ENCODE measurements around the gene LDLRAD3. TPM values are rescaled to one million over a fixed set of nuclear protein-coding genes. Genes with fewer than 3 reads are reported as not detected.

LDLRAD3 gene
- total and polyA plus RNA-seq, 3 experiments from 2014 or later = 0.09 to 0.44 TPM; not detected in 1

GRCh38 chr11:36230779-36231699, 287.2 kb downstream of the LDLRAD3 start:
- Mint-ChIP-seq H3K4me1 (peaks cover 0 to 1% (median 0%) of the 10 kb centered on the region in 3 donors), H3K36me3 (no peaks in the 10 kb centered on the region), H3K27ac (no peak overlapping the region), H3K27me3 (peaks cover 1 to 27% of the 10 kb centered on the region in 2 donors), H3K4me3 (no peak overlapping the region), H3K9me3 (no peaks in the 10 kb centered on the region)
- CTCF ChIA-PET = no interaction called here
- Histone ChIP-seq H3K36me3 (ENCODE audit: insufficient read depth, low read length) (no peaks in the 10 kb centered on the region), H3K27ac (ENCODE audit: low read depth, low read length) (no peak overlapping the region), H3K4me1 (ENCODE audit: insufficient read depth, low read length) (no peaks in the 10 kb centered on the region), H3K9me3 (ENCODE audit: low read length) (no peaks in the 10 kb centered on the region), H3K4me3 (ENCODE audit: low read length) (no peak overlapping the region), H3K27me3 (ENCODE audit: insufficient read depth, low read length, poor library complexity, severe bottlenecking) (no peaks in the 10 kb centered on the region)
- no peak for DNase-seq
- POLR2A ChIA-PET = interaction anchor here (0.5 kb wide), 1 partner anchor 98 kb away, joined by 4 read pairs; no protein-coding TSS in a partner anchor

GRCh38 chr11:36233204-36233603, 289.3 kb downstream of the LDLRAD3 start:
- no peak overlapping the region for H3K4me3 ChIP-seq (ENCODE audit: low read length)
- Mint-ChIP-seq H3K27ac (no peak overlapping the region), H3K4me1 (peaks cover 0 to 1% (median 0%) of the 10 kb centered on the region in 3 donors), H3K27me3 (peaks cover 6 to 23% of the 10 kb centered on the region in 2 donors), H3K9me3 (no peaks in the 10 kb centered on the region), H3K36me3 (no peaks in the 10 kb centered on the region), H3K4me3 (no peak overlapping the region)
- no peaks in the 10 kb centered on the region for H3K4me1 ChIP-seq (ENCODE audit: insufficient read depth, low read length)
- CTCF ChIA-PET = no interaction called here
- H3K9me3 ChIP-seq (ENCODE audit: low read length) = no peaks in the 10 kb centered on the region
- DNase-seq = no peak
- H3K36me3 ChIP-seq (ENCODE audit: insufficient read depth, low read length) = no peaks in the 10 kb centered on the region
- POLR2A ChIA-PET = no interaction called here
- H3K27ac ChIP-seq (ENCODE audit: low read depth, low read length) = no peak overlapping the region
- no peaks in the 10 kb centered on the region for H3K27me3 ChIP-seq (ENCODE audit: insufficient read depth, low read length, poor library complexity, severe bottlenecking)

GRCh38 chr11:36234825-36235224, 291.0 kb downstream of the LDLRAD3 start:
- ChIA-PET POLR2A (no interaction called here), CTCF (no interaction called here)
- peaks cover 0 to 1% (median 0%) of the 10 kb centered on the region in 3 donors for H3K4me1 Mint-ChIP-seq
- Histone ChIP-seq H3K4me3 (ENCODE audit: low read length) (no peak overlapping the region), H3K4me1 (ENCODE audit: insufficient read depth, low read length) (no peaks in the 10 kb centered on the region), H3K27ac (ENCODE audit: low read depth, low read length) (no peak overlapping the region), H3K9me3 (ENCODE audit: low read length) (no peaks in the 10 kb centered on the region), H3K36me3 (ENCODE audit: insufficient read depth, low read length) (no peaks in the 10 kb centered on the region), H3K27me3 (ENCODE audit: insufficient read depth, low read length, poor library complexity, severe bottlenecking) (no peaks in the 10 kb centered on the region)
- H3K9me3 Mint-ChIP-seq = no peaks in the 10 kb centered on the region
- DNase-seq = no peak
- peaks cover 6 to 18% of the 10 kb centered on the region in 2 donors for H3K27me3 Mint-ChIP-seq
- H3K36me3 Mint-ChIP-seq = no peaks in the 10 kb centered on the region
- no peak overlapping the region for H3K27ac Mint-ChIP-seq
- no peak overlapping the region for H3K4me3 Mint-ChIP-seq

- H3K4me3 Mint-ChIP-seq = no peak overlapping the region
- CTCF ChIA-PET = no interaction called here
- Histone ChIP-seq H3K9me3 (ENCODE audit: low read length) (no peaks in the 10 kb centered on the region), H3K27ac (ENCODE audit: low read depth, low read length) (no peak overlapping the region), H3K4me1 (ENCODE audit: insufficient read depth, low read length) (no peaks in the 10 kb centered on the region), H3K4me3 (ENCODE audit: low read length) (no peak overlapping the region), H3K36me3 (ENCODE audit: insufficient read depth, low read length) (no peaks in the 10 kb centered on the region), H3K27me3 (ENCODE audit: insufficient read depth, low read length, poor library complexity, severe bottlenecking) (no peaks in the 10 kb centered on the region)
- H3K36me3 Mint-ChIP-seq = no peaks in the 10 kb centered on the region
- POLR2A ChIA-PET = no interaction called here
- no peaks in the 10 kb centered on the region for H3K9me3 Mint-ChIP-seq
- peaks cover 8 to 18% of the 10 kb centered on the region in 2 donors for H3K27me3 Mint-ChIP-seq
- H3K4me1 Mint-ChIP-seq = peaks cover 0 to 1% (median 0%) of the 10 kb centered on the region in 3 donors
- no peak for DNase-seq
- no peak overlapping the region for H3K27ac Mint-ChIP-seq
Observed at GRCh38 chr11:36235750-36236149, 291.9 kb downstream of the LDLRAD3 start.

- ChIA-PET POLR2A (no interaction called here), CTCF (no interaction called here)
- Mint-ChIP-seq H3K4me3 (no peak overlapping the region), H3K27me3 (peaks cover 6 to 21% of the 10 kb centered on the region in 2 donors), H3K4me1 (no peaks in the 10 kb centered on the region), H3K9me3 (no peaks in the 10 kb centered on the region), H3K36me3 (no peaks in the 10 kb centered on the region), H3K27ac (no peak overlapping the region)
- H3K4me1 ChIP-seq (ENCODE audit: insufficient read depth, low read length) = no peaks in the 10 kb centered on the region
- H3K27ac ChIP-seq (ENCODE audit: low read depth, low read length) = no peak overlapping the region
- H3K4me3 ChIP-seq (ENCODE audit: low read length) = no peak overlapping the region
- no peaks in the 10 kb centered on the region for H3K36me3 ChIP-seq (ENCODE audit: insufficient read depth, low read length)
- H3K9me3 ChIP-seq (ENCODE audit: low read length) = no peaks in the 10 kb centered on the region
- H3K27me3 ChIP-seq (ENCODE audit: insufficient read depth, low read length, poor library complexity, severe bottlenecking) = no peaks in the 10 kb centered on the region
- DNase-seq = no peak
Observed at GRCh38 chr11:36237391-36237790, 293.5 kb downstream of the LDLRAD3 start.

GRCh38 chr11:36238036-36238631, 294.3 kb downstream of the LDLRAD3 start:
- POLR2A ChIA-PET = no interaction called here
- DNase-seq = no peak
- Mint-ChIP-seq H3K9me3 (no peaks in the 10 kb centered on the region), H3K36me3 (no peaks in the 10 kb centered on the region), H3K4me3 (no peak overlapping the region), H3K27ac (no peak overlapping the region), H3K4me1 (no peaks in the 10 kb centered on the region), H3K27me3 (peaks cover 6 to 18% of the 10 kb centered on the region in 2 donors)
- Histone ChIP-seq H3K9me3 (ENCODE audit: low read length) (no peaks in the 10 kb centered on the region), H3K27me3 (ENCODE audit: insufficient read depth, low read length, poor library complexity, severe bottlenecking) (no peaks in the 10 kb centered on the region), H3K27ac (ENCODE audit: low read depth, low read length) (no peak overlapping the region), H3K4me1 (ENCODE audit: insufficient read depth, low read length) (no peaks in the 10 kb centered on the region), H3K36me3 (ENCODE audit: insufficient read depth, low read length) (no peaks in the 10 kb centered on the region), H3K4me3 (ENCODE audit: low read length) (no peak overlapping the region)
- CTCF ChIA-PET = no interaction called here

GRCh38 chr11:36238881-36239280, 295.0 kb downstream of the LDLRAD3 start:
- Histone ChIP-seq H3K4me1 (ENCODE audit: insufficient read depth, low read length) (no peaks in the 10 kb centered on the region), H3K27me3 (ENCODE audit: insufficient read depth, low read length, poor library complexity, severe bottlenecking) (no peaks in the 10 kb centered on the region), H3K4me3 (ENCODE audit: low read length) (no peak overlapping the region), H3K36me3 (ENCODE audit: insufficient read depth, low read length) (no peaks in the 10 kb centered on the region), H3K27ac (ENCODE audit: low read depth, low read length) (no peak overlapping the region), H3K9me3 (ENCODE audit: low read length) (no peaks in the 10 kb centered on the region)
- no peak overlapping the region for H3K4me3 Mint-ChIP-seq
- no peaks in the 10 kb centered on the region for H3K36me3 Mint-ChIP-seq
- H3K27me3 Mint-ChIP-seq = peaks cover 12 to 22% of the 10 kb centered on the region in 2 donors
- no peak for DNase-seq
- H3K27ac Mint-ChIP-seq = no peak overlapping the region
- no peaks in the 10 kb centered on the region for H3K9me3 Mint-ChIP-seq
- ChIA-PET POLR2A (no interaction called here), CTCF (no interaction called here)
- no peaks in the 10 kb centered on the region for H3K4me1 Mint-ChIP-seq

GRCh38 chr11:36239636-36240035, 295.8 kb downstream of the LDLRAD3 start:
- no peaks in the 10 kb centered on the region for H3K9me3 ChIP-seq (ENCODE audit: low read length)
- peaks cover 12 to 22% of the 10 kb centered on the region in 2 donors for H3K27me3 Mint-ChIP-seq
- H3K27ac ChIP-seq (ENCODE audit: low read depth, low read length) = no peak overlapping the region
- no peak for DNase-seq
- no peak overlapping the region for H3K4me3 Mint-ChIP-seq
- POLR2A ChIA-PET = no interaction called here
- CTCF ChIA-PET = no interaction called here
- no peaks in the 10 kb centered on the region for H3K27me3 ChIP-seq (ENCODE audit: insufficient read depth, low read length, poor library complexity, severe bottlenecking)
- H3K36me3 ChIP-seq (ENCODE audit: insufficient read depth, low read length) = no peaks in the 10 kb centered on the region
- H3K27ac Mint-ChIP-seq = no peak overlapping the region
- H3K36me3 Mint-ChIP-seq = no peaks in the 10 kb centered on the region
- no peaks in the 10 kb centered on the region for H3K4me1 Mint-ChIP-seq
- H3K4me1 ChIP-seq (ENCODE audit: insufficient read depth, low read length) = no peaks in the 10 kb centered on the region
- no peak overlapping the region for H3K4me3 ChIP-seq (ENCODE audit: low read length)
- no peaks in the 10 kb centered on the region for H3K9me3 Mint-ChIP-seq
